ENCODE data around the gene ATE1. TPM values are rescaled to one million over a fixed set of nuclear protein-coding genes. Genes with fewer than 3 reads are reported as not detected.

Gene ATE1
- total RNA-seq, 3 donors from 2014 or later (not counting 1 experiment from before 2014, with no cell fraction given), result 30.4 to 40.6 (median 30.5) TPM

GRCh38 chr10:121836171-121836570, 91.7 kb downstream of the ATE1 start:
- no peaks in the 10 kb centered on the region for H3K9me3 Mint-ChIP-seq
- H3K36me3 ChIP-seq (ENCODE audit: control insufficient read depth, insufficient read depth, low read length), result peaks cover 25% of the 10 kb centered on the region
- no peaks in the 10 kb centered on the region for H3K36me3 Mint-ChIP-seq
- no peaks in the 10 kb centered on the region for H3K27me3 ChIP-seq (ENCODE audit: control insufficient read depth, insufficient read depth, low read length)
- intact Hi-C loops (cut with micrococcal nuclease), result no loop called here
- H3K4me3 Mint-ChIP-seq, result no peak overlapping the region
- no peak overlapping the region for H3K4me3 ChIP-seq (ENCODE audit: low read length)
- no peak for ATAC-seq
- H3K9me3 ChIP-seq (ENCODE audit: control insufficient read depth, insufficient read depth, low read length), result no peaks in the 10 kb centered on the region
- no peak for DNase-seq
- WGBS (ENCODE audit: insufficient coverage), result over 99% methylated on average over 5 of the region's 6 CpGs
- no peaks in the 10 kb centered on the region for H3K27me3 Mint-ChIP-seq (ENCODE audit: low read depth in 2 of 2)
- H3K27ac Mint-ChIP-seq, result no peak overlapping the region
- H3K27ac ChIP-seq (ENCODE audit: low read length), result no peak overlapping the region
- H3K4me1 Mint-ChIP-seq, result peaks cover 10 to 15% of the 10 kb centered on the region in 2 donors
- TF ChIP-seq CTCF (IDR thresholded peaks at IDR 0.05), result no peak
- no peaks in the 10 kb centered on the region for H3K4me1 ChIP-seq (ENCODE audit: control insufficient read depth, insufficient read depth, low read length)

GRCh38 chr10:121835376-121835775, 92.5 kb downstream of the ATE1 start:
- Histone ChIP-seq H3K9me3 (ENCODE audit: control insufficient read depth, insufficient read depth, low read length) (no peaks in the 10 kb centered on the region), H3K4me1 (ENCODE audit: control insufficient read depth, insufficient read depth, low read length) (no peaks in the 10 kb centered on the region), H3K27ac (ENCODE audit: low read length) (no peak overlapping the region), H3K36me3 (ENCODE audit: control insufficient read depth, insufficient read depth, low read length) (peaks cover 25% of the 10 kb centered on the region), H3K27me3 (ENCODE audit: control insufficient read depth, insufficient read depth, low read length) (no peaks in the 10 kb centered on the region), H3K4me3 (ENCODE audit: low read length) (no peak overlapping the region)
- Mint-ChIP-seq H3K27ac (no peak overlapping the region), H3K27me3 (ENCODE audit: low read depth in 2 of 2) (no peaks in the 10 kb centered on the region), H3K9me3 (no peaks in the 10 kb centered on the region), H3K4me1 (peaks cover 10 to 15% of the 10 kb centered on the region in 2 donors), H3K36me3 (no peaks in the 10 kb centered on the region), H3K4me3 (no peak overlapping the region)
- ATAC-seq (no peak), DNase-seq (no peak)
- no peak for TF ChIP-seq CTCF (IDR thresholded peaks at IDR 0.05)
- WGBS (ENCODE audit: insufficient coverage), result 93% methylated on average over 1 of the region's 2 CpGs
- intact Hi-C loops (cut with micrococcal nuclease), result no loop called here

GRCh38 chr10:121834757-121835156, 93.1 kb downstream of the ATE1 start:
- H3K36me3 ChIP-seq (ENCODE audit: control insufficient read depth, insufficient read depth, low read length), result peaks cover 25% of the 10 kb centered on the region
- H3K9me3 ChIP-seq (ENCODE audit: control insufficient read depth, insufficient read depth, low read length), result no peaks in the 10 kb centered on the region
- no peak overlapping the region for H3K27ac Mint-ChIP-seq
- DNase-seq (no peak), ATAC-seq (no peak)
- H3K4me1 ChIP-seq (ENCODE audit: control insufficient read depth, insufficient read depth, low read length), result no peaks in the 10 kb centered on the region
- H3K27me3 ChIP-seq (ENCODE audit: control insufficient read depth, insufficient read depth, low read length), result no peaks in the 10 kb centered on the region
- 93% methylated on average over 2 of the region's 4 CpGs for WGBS (ENCODE audit: insufficient coverage)
- no peaks in the 10 kb centered on the region for H3K27me3 Mint-ChIP-seq (ENCODE audit: low read depth in 2 of 2)
- H3K27ac ChIP-seq (ENCODE audit: low read length), result no peak overlapping the region
- H3K36me3 Mint-ChIP-seq, result no peaks in the 10 kb centered on the region
- H3K4me3 Mint-ChIP-seq, result no peak overlapping the region
- intact Hi-C loops (cut with micrococcal nuclease), result no loop called here
- H3K4me1 Mint-ChIP-seq, result peaks cover 10 to 15% of the 10 kb centered on the region in 2 donors
- no peaks in the 10 kb centered on the region for H3K9me3 Mint-ChIP-seq
- TF ChIP-seq CTCF (IDR thresholded peaks at IDR 0.05), result no peak
- no peak overlapping the region for H3K4me3 ChIP-seq (ENCODE audit: low read length)

- H3K9me3 Mint-ChIP-seq, result no peaks in the 10 kb centered on the region
- WGBS (ENCODE audit: insufficient coverage), result 80% methylated on average over 1 of the region's 1 CpG
- H3K36me3 Mint-ChIP-seq, result no peaks in the 10 kb centered on the region
Observed at GRCh38 chr10:121833387-121833786, 94.4 kb downstream of the ATE1 start.

More at GRCh38 chr10:121833387-121833786, 94.4 kb downstream of the ATE1 start:
- Histone ChIP-seq H3K4me1 (ENCODE audit: control insufficient read depth, insufficient read depth, low read length) (no peaks in the 10 kb centered on the region), H3K27ac (ENCODE audit: low read length) (no peak overlapping the region), H3K27me3 (ENCODE audit: control insufficient read depth, insufficient read depth, low read length) (no peaks in the 10 kb centered on the region), H3K4me3 (ENCODE audit: low read length) (no peak overlapping the region), H3K36me3 (ENCODE audit: control insufficient read depth, insufficient read depth, low read length) (peaks cover 27% of the 10 kb centered on the region), H3K9me3 (ENCODE audit: control insufficient read depth, insufficient read depth, low read length) (no peaks in the 10 kb centered on the region)
- DNase-seq (no peak), ATAC-seq (no peak)
- Mint-ChIP-seq H3K4me1 (peaks cover 4 to 7% of the 10 kb centered on the region in 2 donors), H3K4me3 (no peak overlapping the region), H3K27me3 (ENCODE audit: low read depth in 2 of 2) (no peaks in the 10 kb centered on the region), H3K27ac (no peak overlapping the region)
- intact Hi-C loops (cut with micrococcal nuclease), result no loop called here
- TF ChIP-seq CTCF (IDR thresholded peaks at IDR 0.05), result no peak
